Activated CD8-positive, alpha-beta T cell treated with anti-CD3 and anti-CD28 coated beads, Interleukin-2, amount 10 ng/mL, durations not matched to agents 7 days and 5 days (primary cell): ENCODE data around the gene IL23R. TPM values are rescaled to one million over a fixed set of nuclear protein-coding genes. Genes with fewer than 3 reads are reported as not detected.
"Not testable (repeated sequence)": the region's sequence is repeated elsewhere in the genome, so short reads cannot be mapped to it uniquely, and the experiment has no call there.

ENCODE experiments used
- ATAC-seq: fragments of 150-1000 bp; cut with Tn5 transposase; one replicate; pipeline ENCODE4 v1.10.0; 2021; ENCODE audit warnings: moderate library complexity
- CTCF ChIA-PET: fragments of 350-600 bp; sonication (Branson Sonifier 250); formaldehyde crosslinking; loops from one replicate; lab custom pipeline; 2021; ENCODE audit warnings: antibody characterized with exemption; lab: Charles Lee
- POLR2A ChIA-PET: fragments of 350-600 bp; sonication (Branson Sonifier 250); formaldehyde crosslinking; loops from one replicate; lab custom pipeline; 2021; ENCODE audit warnings: antibody characterized with exemption; lab: Charles Lee
- DNase-seq: peaks from one replicate; pipeline ENCODE4 v3.0.0-alpha.2; 2020
- H3K27ac Mint-ChIP-seq: one replicate; pipeline ENCODE4 v1.8.0; 2021; ENCODE audit warnings: mild to moderate bottlenecking, mixed read lengths
- H3K27me3 Mint-ChIP-seq: one replicate; pipeline ENCODE4 v1.8.0; 2021; ENCODE audit warnings: low read depth, mixed read lengths
- H3K36me3 Mint-ChIP-seq: one replicate; pipeline ENCODE4 v1.8.0; 2021; ENCODE audit warnings: low read depth, mixed read lengths
- H3K4me1 Mint-ChIP-seq: one replicate; pipeline ENCODE4 v1.8.0; 2021; ENCODE audit warnings: low read depth, mixed read lengths
- H3K4me3 Mint-ChIP-seq: one replicate; pipeline ENCODE4 v1.8.0; 2021; ENCODE audit warnings: mild to moderate bottlenecking, mixed read lengths
- H3K9me3 Mint-ChIP-seq: one replicate; pipeline ENCODE4 v1.8.0; 2022; ENCODE audit warnings: mixed read lengths; ENCODE audit not compliant: insufficient read depth
- total RNA-seq, 2 experiments: library from RNA; stranded (reverse); gene quantifications; one replicate each; pipeline ENCODE4 v1.2.3, GENCODE V29; 2021

IL23R gene
- total RNA-seq, 2 experiments from 2014 or later = 0.45 to 0.47 TPM

- ChIA-PET CTCF (interaction anchor here (3.1 kb wide), 1 partner anchor 44 kb away, joined by 13 read pairs; no protein-coding TSS in a partner anchor), POLR2A (no interaction called here)
- H3K4me1 Mint-ChIP-seq = peaks cover 14% of the 10 kb centered on the region
- ATAC-seq = peak; percentile 58
- no peaks in the 10 kb centered on the region for H3K27me3 Mint-ChIP-seq
- H3K27ac Mint-ChIP-seq = no peak overlapping the region
- no peaks in the 10 kb centered on the region for H3K9me3 Mint-ChIP-seq
- peaks cover 5% of the 10 kb centered on the region for H3K36me3 Mint-ChIP-seq
- DNase-seq = peak; percentile 46
- H3K4me3 Mint-ChIP-seq = no peak overlapping the region
Observed at GRCh38 chr1:67192902-67193301, 26.6 kb downstream of the IL23R start.

- CTCF ChIA-PET = interaction anchor here (1.1 to 4.9 kb wide), 2 partner anchors 16 to 19 kb away, joined by 3 to 57 read pairs; no protein-coding TSS in a partner anchor
Observed at GRCh38 chr1:67193704-67194103, 27.4 kb downstream of the IL23R start.

GRCh38 chr1:67194209-67194863 is 28.1 kb downstream of the IL23R start:
- H3K27ac Mint-ChIP-seq = peak overlapping the region; percentile 44
- no peak for DNase-seq
- H3K4me1 Mint-ChIP-seq = peaks cover 14% of the 10 kb centered on the region
- H3K27me3 Mint-ChIP-seq = no peaks in the 10 kb centered on the region
- H3K9me3 Mint-ChIP-seq = no peaks in the 10 kb centered on the region
- ATAC-seq = peak; percentile 62
- ChIA-PET CTCF (interaction anchor here (0.9 to 4.9 kb wide), 3 partner anchors 16 to 31 kb away, joined by 3 to 57 read pairs (median 4); no protein-coding TSS in a partner anchor), POLR2A (no interaction called here)
- H3K36me3 Mint-ChIP-seq = peaks cover 5% of the 10 kb centered on the region
- peak overlapping the region; percentile 2 for H3K4me3 Mint-ChIP-seq

More at GRCh38 chr1:67193704-67194103, 27.4 kb downstream of the IL23R start:
- Mint-ChIP-seq H3K36me3 (peaks cover 5% of the 10 kb centered on the region), H3K4me3 (no peak overlapping the region), H3K9me3 (no peaks in the 10 kb centered on the region), H3K4me1 (peaks cover 14% of the 10 kb centered on the region), H3K27me3 (no peaks in the 10 kb centered on the region), H3K27ac (peak overlapping the region; percentile 75)
- ATAC-seq (peak; percentile 17), DNase-seq (peak; percentile 32)
- POLR2A ChIA-PET = no interaction called here

- peaks cover 7% of the 10 kb centered on the region for H3K36me3 Mint-ChIP-seq
- CTCF ChIA-PET = no interaction called here
- no peak overlapping the region for H3K27ac Mint-ChIP-seq
Observed at GRCh38 chr1:67200755-67201154, 34.5 kb downstream of the IL23R start.

GRCh38 chr1:67201891-67202290 is 35.6 kb downstream of the IL23R start:
- Mint-ChIP-seq H3K36me3 (peaks cover 5% of the 10 kb centered on the region), H3K4me1 (peaks cover 3% of the 10 kb centered on the region), H3K9me3 (peaks cover 3% of the 10 kb centered on the region), H3K4me3 (no peak overlapping the region), H3K27ac (no peak overlapping the region), H3K27me3 (peaks cover 3% of the 10 kb centered on the region)
- CTCF ChIA-PET = interaction anchor here (2.6 kb wide), 1 partner anchor 11 kb away, joined by 27 read pairs; no protein-coding TSS in a partner anchor
- ATAC-seq = no peak
- no peak for DNase-seq
- POLR2A ChIA-PET = no interaction called here

More at GRCh38 chr1:67200755-67201154, 34.5 kb downstream of the IL23R start:
- Mint-ChIP-seq H3K9me3 (peaks cover 3% of the 10 kb centered on the region), H3K27me3 (no peaks in the 10 kb centered on the region), H3K4me1 (peaks cover 6% of the 10 kb centered on the region), H3K4me3 (no peak overlapping the region)
- DNase-seq (no peak), ATAC-seq (no peak)
- POLR2A ChIA-PET = no interaction called here

GRCh38 chr1:67204298-67204980 is 38.2 kb downstream of the IL23R start:
- no peak overlapping the region for H3K4me3 Mint-ChIP-seq

GRCh38 chr1:67207398-67207797 is 41.1 kb downstream of the IL23R start:
- H3K27me3 Mint-ChIP-seq, H3K4me3 Mint-ChIP-seq, POLR2A ChIA-PET, H3K36me3 Mint-ChIP-seq, H3K27ac Mint-ChIP-seq, DNase-seq, H3K9me3 Mint-ChIP-seq, ATAC-seq: not testable (repeated sequence)
- CTCF ChIA-PET = interaction anchor here (1.3 kb wide), 1 partner anchor 43 kb away, joined by 3 read pairs; no protein-coding TSS in a partner anchor
- peaks cover 14% of the 10 kb centered on the region for H3K4me1 Mint-ChIP-seq

More at GRCh38 chr1:67204298-67204980, 38.2 kb downstream of the IL23R start:
- H3K27ac Mint-ChIP-seq = no peak overlapping the region
- DNase-seq = no peak
- ChIA-PET POLR2A (interaction anchor here (1.2 kb wide), 1 partner anchor 38 kb away, joined by 3 read pairs; the partner anchor contains the start of gene IL23R), CTCF (interaction anchor here (0.6 to 1.3 kb wide), 3 partner anchors 9 to 60 kb away, joined by 3 to 5 read pairs (median 5); no protein-coding TSS in a partner anchor)
- H3K9me3 Mint-ChIP-seq = peaks cover 3% of the 10 kb centered on the region
- H3K36me3 Mint-ChIP-seq = peaks cover 3% of the 10 kb centered on the region
- ATAC-seq = no peak
- peaks cover 3% of the 10 kb centered on the region for H3K27me3 Mint-ChIP-seq
- H3K4me1 Mint-ChIP-seq = no peaks in the 10 kb centered on the region

GRCh38 chr1:67208217-67208616 is 42.0 kb downstream of the IL23R start:
- Mint-ChIP-seq H3K27ac (no peak overlapping the region), H3K4me3 (no peak overlapping the region), H3K9me3 (no peaks in the 10 kb centered on the region), H3K27me3 (peaks cover 3% of the 10 kb centered on the region), H3K4me1 (peaks cover 23% of the 10 kb centered on the region), H3K36me3 (no peaks in the 10 kb centered on the region)
- CTCF ChIA-PET = interaction anchor here (1.3 to 7.4 kb wide), 2 partner anchors 43 to 57 kb away, joined by 3 to 313 read pairs; no protein-coding TSS in a partner anchor
- DNase-seq = no peak
- POLR2A ChIA-PET = no interaction called here
- ATAC-seq = no peak

GRCh38 chr1:67209521-67209920 is 43.3 kb downstream of the IL23R start:
- DNase-seq = no peak
- Mint-ChIP-seq H3K36me3 (no peaks in the 10 kb centered on the region), H3K27me3 (peaks cover 3% of the 10 kb centered on the region), H3K4me3 (no peak overlapping the region), H3K27ac (no peak overlapping the region), H3K9me3 (no peaks in the 10 kb centered on the region), H3K4me1 (peaks cover 34% of the 10 kb centered on the region)
- ChIA-PET CTCF (interaction anchor here (1.0 to 7.4 kb wide), 9 partner anchors 14 to 214 kb away, joined by 3 to 313 read pairs (median 4); partner anchors contain the start of gene IL23R), POLR2A (interaction anchor here (1.1 kb wide), 1 partner anchor 156 kb away, joined by 3 read pairs; the partner anchor contains the start of gene SLC35D1)
- no peak for ATAC-seq

GRCh38 chr1:67211589-67212563 is 45.6 kb downstream of the IL23R start:
- H3K27ac Mint-ChIP-seq = peak overlapping the region; percentile 74
- H3K27me3 Mint-ChIP-seq = no peaks in the 10 kb centered on the region
- CTCF ChIA-PET = interaction anchor here (0.7 to 8.6 kb wide), 66 partner anchors 9 to 472 kb away, joined by 3 to 313 read pairs (median 5); partner anchors contain the start of genes IL23R, SERBP1 and SLC35D1
- peak; percentile 80 for ATAC-seq
- peak overlapping the region; percentile 12 for H3K4me3 Mint-ChIP-seq
- no peaks in the 10 kb centered on the region for H3K9me3 Mint-ChIP-seq
- DNase-seq = peak; percentile 77
- peaks cover 42% of the 10 kb centered on the region for H3K4me1 Mint-ChIP-seq
- H3K36me3 Mint-ChIP-seq = no peaks in the 10 kb centered on the region
- POLR2A ChIA-PET = interaction anchor here (0.6 to 1.9 kb wide), 10 partner anchors 9 to 222 kb away, joined by 3 to 8 read pairs (median 4); no protein-coding TSS in a partner anchor
